GM18498 (cell line): ENCODE results near the gene MACROD2.

ENCODE experiments used
- ATAC-seq: cut with Tn5 transposase; IDR thresholded peaks from one replicate; pipeline ENCODE4 v1.9.1; 2021; ENCODE audit warnings: mild to moderate bottlenecking, moderate library complexity; ENCODE audit not compliant: unreplicated experiment

Gene MACROD2

GRCh38 chr20:15734052-15734451 lies 1738.7 kb downstream of the MACROD2 start:
- ATAC-seq = no peak

DNA sequence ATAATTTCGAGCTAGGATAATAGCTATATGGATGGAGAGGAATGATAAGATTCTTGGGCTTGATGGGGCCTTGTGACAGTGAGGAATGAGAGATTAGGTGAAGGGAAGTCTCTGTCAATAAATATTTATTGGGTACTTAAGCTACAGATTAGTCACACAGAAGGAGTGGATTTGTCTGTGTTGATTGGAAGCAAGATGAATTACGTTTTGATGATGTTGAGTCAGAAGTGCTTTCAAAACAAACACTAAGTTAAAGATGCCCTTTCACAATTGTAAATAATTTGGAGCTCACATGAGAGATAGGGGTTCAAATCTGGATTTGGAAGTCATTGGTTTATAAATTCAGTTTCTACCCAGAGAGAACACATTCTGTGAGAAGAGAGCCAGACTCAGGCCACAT lies 1743.7 kb downstream of the MACROD2 start:
- ATAC-seq = no peak

DNA sequence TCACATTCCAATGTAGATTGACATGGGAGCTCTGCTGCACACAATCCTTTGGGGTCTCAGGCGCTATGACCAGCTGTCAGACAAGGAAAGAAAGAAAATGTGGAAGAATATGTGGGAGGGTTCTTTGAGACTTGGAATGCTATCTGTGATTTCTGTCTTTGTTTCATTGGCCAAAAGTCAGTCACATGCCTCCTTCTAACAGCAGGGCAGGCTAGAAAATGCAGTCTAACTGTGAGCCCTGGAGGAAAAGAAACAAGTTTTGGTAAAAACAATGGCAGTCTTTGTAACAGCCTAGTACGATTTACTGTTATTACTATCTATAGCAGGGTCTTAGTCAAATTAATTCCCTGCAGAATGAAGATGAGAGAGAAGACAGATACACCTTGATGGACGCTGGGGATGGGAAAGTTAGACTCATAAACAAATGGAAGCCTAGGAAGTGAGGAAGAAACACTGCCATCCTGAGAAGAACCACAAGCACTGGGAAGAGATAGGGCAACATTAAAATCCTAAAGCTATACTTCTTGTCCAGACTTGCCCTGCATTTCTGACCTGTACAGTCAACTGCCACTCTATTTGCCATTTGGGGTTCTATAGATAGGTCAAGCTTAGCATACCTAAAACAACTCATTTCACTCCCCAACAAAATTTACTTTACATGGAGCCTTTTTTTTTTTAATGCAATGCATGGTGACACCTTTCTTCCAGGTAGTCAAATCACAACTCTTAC lies 1744.9 kb downstream of the MACROD2 start:
- no peak for ATAC-seq

DNA sequence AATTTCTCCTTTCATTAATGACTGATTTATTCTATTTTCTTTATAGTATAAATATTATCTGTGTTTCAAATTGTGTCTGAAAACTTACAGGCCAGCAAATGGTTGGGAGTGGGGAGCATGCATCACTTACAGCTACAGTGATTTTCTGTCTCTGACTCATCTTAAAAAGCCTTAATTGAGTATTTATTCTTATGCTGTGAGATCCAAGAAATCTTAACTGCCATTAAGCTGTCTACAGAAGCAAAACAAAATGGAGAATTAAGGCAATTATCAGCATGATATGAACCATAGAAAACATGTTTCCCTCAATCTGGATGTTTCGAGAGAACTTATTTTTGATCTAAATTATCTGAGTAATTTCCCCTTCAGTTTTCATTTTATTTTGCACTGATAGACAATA lies 1746.8 kb downstream of the MACROD2 start:
- ATAC-seq = no peak

DNA sequence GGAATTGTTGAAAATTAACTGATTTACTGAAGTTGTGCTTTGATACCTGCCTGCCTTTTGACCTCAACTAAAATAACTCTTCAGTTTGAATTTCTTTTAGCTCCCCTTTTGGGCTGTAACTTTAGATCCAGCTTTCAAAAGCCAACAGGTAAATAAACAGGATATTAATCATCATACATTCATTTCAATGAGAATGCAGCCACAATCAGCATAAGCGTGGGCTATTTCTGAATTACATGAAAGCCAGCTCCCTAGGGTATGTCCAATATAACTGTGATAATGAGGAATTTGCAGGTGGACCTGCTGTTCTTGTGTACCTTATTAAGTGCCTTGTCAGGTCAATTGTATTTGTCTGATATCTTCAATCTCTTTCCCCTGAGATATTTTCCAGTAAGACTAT lies 1747.3 kb downstream of the MACROD2 start:
- no peak for ATAC-seq

- no peak for ATAC-seq
Measured at GRCh38 chr20:15756002-15756753, 1760.9 kb downstream of the MACROD2 start.

- no peak for ATAC-seq
Measured at GRCh38 chr20:15756754-15757115, 1761.4 kb downstream of the MACROD2 start.

GRCh38 chr20:15759594-15759993 lies 1764.3 kb downstream of the MACROD2 start:
- ATAC-seq = no peak

- no peak for ATAC-seq
Measured at GRCh38 chr20:15760001-15760621, 1764.8 kb downstream of the MACROD2 start.

DNA sequence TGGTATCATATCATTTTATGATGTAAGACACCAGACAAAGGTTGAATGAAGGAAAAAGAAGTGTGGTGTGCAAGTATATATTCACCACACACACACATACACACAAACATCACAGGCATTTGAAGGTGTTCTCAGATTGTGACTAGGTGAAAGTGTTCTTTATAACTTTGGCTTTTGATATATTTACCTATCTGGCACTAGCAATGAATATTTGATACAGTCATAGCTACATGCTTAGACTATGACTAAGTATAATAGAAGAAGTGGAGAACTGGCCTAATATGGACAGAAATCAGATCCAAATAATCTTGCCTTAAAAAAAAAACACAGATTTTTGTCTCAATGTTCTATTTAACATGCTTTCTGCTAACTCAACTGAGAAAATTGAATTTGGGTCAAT lies 1768.0 kb downstream of the MACROD2 start:
- ATAC-seq = no peak

DNA sequence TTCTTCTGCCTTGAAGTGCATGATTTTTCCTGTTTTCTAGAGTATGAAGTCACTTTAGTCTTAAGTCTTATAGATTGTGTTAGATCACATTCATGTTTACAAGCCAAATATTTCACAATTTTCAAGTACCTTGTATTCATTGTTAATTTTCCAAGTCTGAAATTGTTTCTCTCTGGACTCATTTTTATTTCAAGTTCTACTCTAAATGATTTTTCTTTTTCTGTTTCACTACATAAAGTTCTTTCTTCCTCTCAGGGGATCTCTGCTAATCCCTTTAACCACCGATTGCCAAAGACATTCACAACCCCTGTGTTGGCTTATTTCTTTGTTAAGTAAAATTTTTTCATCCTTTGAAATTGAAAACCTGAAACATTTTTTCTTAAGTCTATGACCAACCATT lies 1772.3 kb downstream of the MACROD2 start:
- no peak for ATAC-seq

GRCh38 chr20:15767999-15768741 lies 1772.9 kb downstream of the MACROD2 start:
- ATAC-seq = no peak

- no peak for ATAC-seq
Measured at GRCh38 chr20:15772826-15773225, 1777.5 kb downstream of the MACROD2 start.

DNA sequence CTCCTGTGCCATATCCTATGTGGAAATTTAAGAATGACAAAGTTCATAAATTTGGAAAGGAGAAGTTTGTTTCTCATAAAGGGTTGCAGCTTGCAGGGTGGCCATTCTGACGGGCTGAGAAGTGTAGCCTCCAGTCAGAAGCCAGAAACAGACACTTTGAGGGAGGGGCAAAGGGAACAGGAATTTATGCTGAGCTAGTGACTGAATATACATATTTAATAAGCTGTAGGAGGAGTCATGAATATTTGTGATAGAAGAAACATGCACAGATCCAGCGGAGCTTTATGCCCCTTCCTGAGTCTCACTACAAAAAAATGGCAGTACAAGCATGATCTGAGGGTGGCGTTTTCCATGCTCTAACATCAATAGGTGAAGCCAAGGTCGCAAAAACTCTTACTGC lies 1779.6 kb downstream of the MACROD2 start:
- no peak for ATAC-seq

GRCh38 chr20:15776770-15777466 lies 1781.6 kb downstream of the MACROD2 start:
- ATAC-seq = no peak

GRCh38 chr20:15784020-15784419 lies 1788.7 kb downstream of the MACROD2 start:
- no peak for ATAC-seq

DNA sequence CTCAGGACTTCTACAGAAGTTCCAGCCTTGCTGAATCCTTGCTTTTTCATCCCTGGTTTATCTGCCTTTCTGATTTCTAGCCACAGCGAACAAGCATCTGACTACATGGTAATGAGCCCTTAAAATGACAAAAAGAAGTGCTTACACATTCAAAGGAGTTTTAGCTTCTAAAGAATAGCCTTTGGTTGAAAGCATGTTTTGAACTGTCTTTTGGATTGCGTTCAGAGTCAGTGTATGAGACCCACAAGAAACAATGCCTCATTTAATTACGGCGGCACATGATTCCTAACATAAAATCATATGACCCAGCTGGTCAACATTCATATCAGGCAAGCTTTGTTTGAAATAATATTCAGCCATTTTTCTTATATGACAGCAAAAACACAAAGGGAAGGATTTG lies 1793.8 kb downstream of the MACROD2 start:
- no peak for ATAC-seq

- ATAC-seq = no peak
Measured at GRCh38 chr20:15792855-15793254, 1797.5 kb downstream of the MACROD2 start.

GRCh38 chr20:15794409-15794808 lies 1799.1 kb downstream of the MACROD2 start:
- no peak for ATAC-seq

GRCh38 chr20:15795305-15796019 lies 1800.1 kb downstream of the MACROD2 start:
- no peak for ATAC-seq
